ENCODE data around the gene CPA5.

CPA5 gene

DNA sequence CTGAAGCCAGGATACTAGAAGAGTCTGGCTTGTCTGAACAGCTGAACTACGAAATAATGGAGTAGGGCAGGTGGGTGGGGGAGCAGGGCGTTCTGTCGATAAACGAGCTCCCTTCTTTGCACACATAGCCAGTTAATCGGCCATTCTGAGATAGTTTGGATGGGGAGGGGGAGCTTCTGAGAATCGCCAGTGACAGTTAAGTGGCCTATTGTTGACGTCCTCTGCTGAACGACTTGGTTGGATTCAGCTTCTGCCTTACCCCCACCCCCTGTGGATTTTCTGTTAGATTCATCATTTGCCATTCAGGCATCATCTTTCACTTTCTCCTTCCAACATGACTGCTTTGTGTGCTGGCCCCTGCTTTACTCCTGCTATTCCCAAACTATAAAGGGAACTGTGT is 520 bp downstream of the CPA5 start:
- Histone ChIP-seq H3K27ac (no peak overlapping the region), H3K36me3 (no peaks in the 10 kb centered on the region), H3K4me3 (ENCODE audit: low read depth, low read length) (no peak overlapping the region), H3K9me3 (ENCODE audit: severe bottlenecking) (no peaks in the 10 kb centered on the region), H3K27me3 (ENCODE audit: insufficient read depth, low read depth, severe bottlenecking) (no peaks in the 10 kb centered on the region)
- no peak for DNase-seq
- TF ChIP-seq, protein P1, sequence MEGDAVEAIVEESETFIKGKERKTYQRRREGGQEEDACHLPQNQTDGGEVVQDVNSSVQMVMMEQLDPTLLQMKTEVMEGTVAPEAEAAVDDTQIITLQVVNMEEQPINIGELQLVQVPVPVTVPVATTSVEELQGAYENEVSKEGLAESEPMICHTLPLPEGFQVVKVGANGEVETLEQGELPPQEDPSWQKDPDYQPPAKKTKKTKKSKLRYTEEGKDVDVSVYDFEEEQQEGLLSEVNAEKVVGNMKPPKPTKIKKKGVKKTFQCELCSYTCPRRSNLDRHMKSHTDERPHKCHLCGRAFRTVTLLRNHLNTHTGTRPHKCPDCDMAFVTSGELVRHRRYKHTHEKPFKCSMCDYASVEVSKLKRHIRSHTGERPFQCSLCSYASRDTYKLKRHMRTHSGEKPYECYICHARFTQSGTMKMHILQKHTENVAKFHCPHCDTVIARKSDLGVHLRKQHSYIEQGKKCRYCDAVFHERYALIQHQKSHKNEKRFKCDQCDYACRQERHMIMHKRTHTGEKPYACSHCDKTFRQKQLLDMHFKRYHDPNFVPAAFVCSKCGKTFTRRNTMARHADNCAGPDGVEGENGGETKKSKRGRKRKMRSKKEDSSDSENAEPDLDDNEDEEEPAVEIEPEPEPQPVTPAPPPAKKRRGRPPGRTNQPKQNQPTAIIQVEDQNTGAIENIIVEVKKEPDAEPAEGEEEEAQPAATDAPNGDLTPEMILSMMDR (IDR thresholded peaks at IDR 0.05; ENCODE audit: low read depth, low read length): no peak

DNA sequence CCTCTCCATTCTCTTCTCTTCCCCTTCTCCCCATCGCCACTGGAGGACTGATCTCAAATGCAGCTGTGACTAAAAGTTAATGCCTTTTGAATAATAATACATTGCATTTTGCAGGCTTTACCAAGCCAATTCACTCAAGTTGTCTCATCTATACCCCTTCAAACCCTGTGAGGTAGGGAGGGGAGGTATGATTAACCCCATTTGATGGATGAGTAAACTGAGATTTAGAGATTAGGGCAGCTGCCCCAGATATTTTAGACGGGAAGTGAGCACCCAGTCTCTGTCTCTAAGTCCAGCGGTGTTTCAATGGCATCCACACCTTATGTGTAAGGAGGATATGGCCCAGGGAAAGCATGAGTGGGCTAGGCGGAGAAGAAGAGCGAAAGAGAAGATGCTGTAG is 1.1 kb downstream of the CPA5 start:
- Histone ChIP-seq H3K27me3 (ENCODE audit: insufficient read depth, low read depth, severe bottlenecking) (no peaks in the 10 kb centered on the region), H3K9me3 (ENCODE audit: severe bottlenecking) (no peaks in the 10 kb centered on the region), H3K36me3 (no peaks in the 10 kb centered on the region), H3K27ac (no peak overlapping the region), H3K4me3 (ENCODE audit: low read depth, low read length) (no peak overlapping the region)
- no peak for DNase-seq
- TF ChIP-seq, protein P1 (IDR thresholded peaks at IDR 0.05; ENCODE audit: low read depth, low read length): no peak

DNA sequence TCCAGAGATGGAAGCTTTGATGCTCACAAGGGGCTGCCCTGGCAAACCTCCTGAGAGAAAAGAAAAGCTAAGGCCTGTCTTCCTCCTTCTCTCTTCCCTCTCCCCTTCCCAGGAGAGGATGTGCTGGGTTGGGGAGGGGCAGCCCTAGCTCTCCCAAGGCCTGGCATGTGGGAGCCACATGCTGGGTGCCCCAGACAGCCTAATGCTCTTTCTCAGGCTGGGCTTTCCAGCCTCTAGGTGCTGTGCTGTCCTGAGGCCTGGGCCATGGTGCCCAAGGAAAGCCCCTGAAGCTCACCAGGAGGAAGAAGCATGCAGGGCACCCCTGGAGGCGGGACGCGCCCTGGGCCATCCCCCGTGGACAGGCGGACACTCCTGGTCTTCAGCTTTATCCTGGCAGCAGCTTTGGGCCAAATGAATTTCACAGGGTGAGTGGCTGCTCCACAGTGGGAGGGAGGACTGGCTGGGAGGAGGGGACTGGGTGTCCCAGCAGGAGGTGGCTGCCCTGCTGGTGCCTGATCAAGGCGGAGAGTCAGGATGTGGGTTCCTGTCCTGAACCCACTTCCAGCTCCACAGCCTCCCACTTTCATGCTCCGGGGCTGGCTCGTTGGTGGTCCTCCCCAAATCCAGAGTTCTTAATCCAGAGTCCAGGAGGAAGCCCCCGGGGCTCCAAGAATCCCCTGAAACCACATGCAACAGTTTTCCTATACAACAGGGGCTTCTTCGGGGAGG is 1.7 kb downstream of the CPA5 start:
- no peaks in the 10 kb centered on the region for H3K27me3 ChIP-seq (ENCODE audit: insufficient read depth, low read depth, severe bottlenecking)
- no peak for DNase-seq
- H3K27ac ChIP-seq: no peak overlapping the region
- H3K4me3 ChIP-seq (ENCODE audit: low read depth, low read length): no peak overlapping the region
- TF ChIP-seq, protein P1 (IDR thresholded peaks at IDR 0.05; ENCODE audit: low read depth, low read length): no peak
- H3K9me3 ChIP-seq (ENCODE audit: severe bottlenecking): no peaks in the 10 kb centered on the region
- no peaks in the 10 kb centered on the region for H3K36me3 ChIP-seq

DNA sequence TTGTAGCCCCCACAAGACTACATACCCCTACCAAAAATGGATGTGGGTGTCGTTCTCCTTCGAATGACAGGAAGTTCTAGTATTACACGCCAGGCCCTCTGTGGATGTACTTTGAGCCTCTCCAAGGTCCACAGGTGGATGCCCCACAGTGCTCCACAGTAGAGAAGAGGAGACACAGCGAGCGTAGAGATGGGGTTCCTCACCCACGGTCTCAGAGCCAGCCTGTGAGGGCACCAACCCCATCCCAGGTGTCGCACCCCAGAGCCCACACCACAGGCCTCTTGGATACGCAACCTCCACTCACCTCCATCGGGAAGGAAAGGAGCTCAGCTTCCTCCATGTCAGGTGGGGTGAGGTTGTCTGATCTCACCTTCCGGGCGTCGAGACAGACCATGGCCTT is 2.3 kb downstream of the CPA5 start:
- Histone ChIP-seq H3K27me3 (ENCODE audit: insufficient read depth, low read depth, severe bottlenecking) (no peaks in the 10 kb centered on the region), H3K9me3 (ENCODE audit: severe bottlenecking) (no peaks in the 10 kb centered on the region), H3K27ac (no peak overlapping the region), H3K4me3 (ENCODE audit: low read depth, low read length) (no peak overlapping the region), H3K36me3 (no peaks in the 10 kb centered on the region)
- DNase-seq: no peak
- TF ChIP-seq, protein P1 (IDR thresholded peaks at IDR 0.05; ENCODE audit: low read depth, low read length): no peak

DNA sequence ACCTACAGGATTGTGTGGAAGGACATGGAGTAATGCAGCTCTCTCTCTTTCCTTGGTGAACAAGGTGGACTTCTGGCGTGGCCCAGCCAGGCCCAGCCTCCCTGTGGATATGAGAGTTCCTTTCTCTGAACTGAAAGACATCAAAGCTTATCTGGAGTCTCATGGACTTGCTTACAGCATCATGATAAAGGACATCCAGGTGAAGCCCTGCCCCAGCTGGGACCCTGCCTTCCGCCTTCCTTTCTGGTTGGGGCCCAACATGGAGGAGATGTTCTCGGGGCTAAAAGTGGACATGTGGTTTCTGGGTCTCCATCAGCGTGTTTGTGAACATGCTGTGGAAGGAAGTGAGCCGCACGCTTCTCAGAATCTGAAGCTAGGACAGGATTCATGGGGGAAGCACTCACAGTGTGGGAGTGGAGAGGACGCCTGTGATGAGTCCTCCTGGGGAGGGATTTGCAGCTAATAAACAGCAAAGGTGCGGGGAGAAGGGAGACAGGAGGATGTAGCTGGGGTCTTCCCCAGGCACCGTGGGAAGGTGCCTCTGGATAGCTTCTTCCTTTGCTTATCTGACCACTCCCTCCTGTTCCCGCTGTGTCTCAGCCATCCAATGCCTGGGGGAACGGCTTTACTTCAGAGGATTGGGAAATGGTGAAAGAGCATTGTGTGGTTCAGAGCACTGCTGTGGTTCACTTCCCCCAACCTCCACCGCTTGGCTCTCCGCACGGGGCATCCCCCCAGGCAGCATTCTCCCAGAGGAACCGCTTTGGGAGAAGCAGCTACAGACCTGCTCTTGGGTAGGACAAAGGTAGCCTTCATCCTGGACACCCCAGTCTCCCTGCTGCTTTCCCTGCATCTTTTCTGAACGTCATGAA is 5.5 kb downstream of the CPA5 start:
- H3K4me3 ChIP-seq (ENCODE audit: low read depth, low read length): no peak overlapping the region
- no peaks in the 10 kb centered on the region for H3K36me3 ChIP-seq
- no peak overlapping the region for H3K27ac ChIP-seq
- no peak for DNase-seq
- H3K27me3 ChIP-seq (ENCODE audit: insufficient read depth, low read depth, severe bottlenecking): no peaks in the 10 kb centered on the region
- TF ChIP-seq, protein P1 (IDR thresholded peaks at IDR 0.05; ENCODE audit: low read depth, low read length): no peak
- H3K9me3 ChIP-seq (ENCODE audit: severe bottlenecking): no peaks in the 10 kb centered on the region

All from WERI-Rb-1 (cell line).